ENCODE data around the gene ITPR2. TPM values are rescaled to one million over a fixed set of nuclear protein-coding genes. Genes with fewer than 3 reads are reported as not detected.

The ITPR2 gene
- polyA plus RNA-seq, 2 of the 4 experiments (the other 2 are of a cell fraction): 3.1 to 8.1 TPM

GRCh38 chr12:26539131-26539530 is 293.9 kb downstream of the ITPR2 start:
- Histone ChIP-seq H3K4me3 (no peak overlapping the region), H3K4me1 (no peaks in the 10 kb centered on the region), H3K4me2 (no peak overlapping the region), H3K9me3 (no peaks in the 10 kb centered on the region), H3K27ac (no peak overlapping the region)
- no peak for ATAC-seq
- no peak for DNase-seq (ENCODE audit: low read depth in 1 of 2, low spot score in 1 of 2)
- FAIRE-seq: no peak
- ChIA-PET CTCF (no interaction called here), POLR2A (no interaction called here)
- WGBS (ENCODE audit: missing lambda C conversion rate): 89% methylated on average over 4 of the region's 4 CpGs
- TF ChIP-seq RNF2 (IDR thresholded peaks at IDR 0.05; ENCODE audit: borderline replicate concordance, low read depth) (no peak), MYC (IDR thresholded peaks at IDR 0.05; ENCODE audit: borderline replicate concordance, low read length) (no peak), E2F6 (IDR thresholded peaks at IDR 0.05; ENCODE audit: borderline replicate concordance, low read depth) (no peak), CBX2 (IDR thresholded peaks at IDR 0.05; ENCODE audit: borderline replicate concordance, low read depth) (no peak), GATA3 (IDR thresholded peaks at IDR 0.05; ENCODE audit: borderline replicate concordance) (no peak), RARB (CRISPR knock-in tag; IDR thresholded peaks at IDR 0.05) (no peak), EP300 (IDR thresholded peaks at IDR 0.05) (no peak), NPAS2 (CRISPR knock-in tag; IDR thresholded peaks at IDR 0.05; ENCODE audit: borderline replicate concordance) (no peak), MAX (IDR thresholded peaks at IDR 0.05) (no peak), RAD21 (conservative IDR thresholded peaks at IDR 0.05 in 1 of 2, IDR thresholded peaks at IDR 0.05 in 1 of 2) (no peak), REST (IDR thresholded peaks at IDR 0.05) (no peak), HES2 (IDR thresholded peaks at IDR 0.05) (no peak), FOSB (CRISPR knock-in tag; IDR thresholded peaks at IDR 0.05) (no peak), MAZ (IDR thresholded peaks at IDR 0.05; ENCODE audit: borderline replicate concordance, low read depth, low read length) (no peak), FOSL2 (IDR thresholded peaks at IDR 0.05) (no peak), FOSL2 (CRISPR knock-in tag; IDR thresholded peaks at IDR 0.05) (no peak), FOXS1 (CRISPR knock-in tag; IDR thresholded peaks at IDR 0.05) (no peak), ZSCAN20 (CRISPR knock-in tag; IDR thresholded peaks at IDR 0.05) (no peak)

GRCh38 chr12:26537651-26538050 is 295.3 kb downstream of the ITPR2 start:
- FAIRE-seq (peak; percentile 23), ATAC-seq (no peak), DNase-seq (ENCODE audit: low read depth in 1 of 2, low spot score in 1 of 2) (no peak)
- CTCF ChIA-PET: no interaction called here
- Histone ChIP-seq H3K9me3 (no peaks in the 10 kb centered on the region), H3K4me3 (no peak overlapping the region), H3K4me2 (no peak overlapping the region), H3K4me1 (no peaks in the 10 kb centered on the region), H3K27ac (no peak overlapping the region)
- no peak for TF ChIP-seq ZFP36 (IDR thresholded peaks at IDR 0.05; ENCODE audit: borderline replicate concordance, partially characterized antibody)
- TF ChIP-seq EHF (CRISPR knock-in tag; IDR thresholded peaks at IDR 0.05): no peak
- no peak for TF ChIP-seq NFE2L2 (conservative IDR thresholded peaks at IDR 0.05; ENCODE audit: low read length)
- no peak for TF ChIP-seq BHLHE40 (IDR thresholded peaks at IDR 0.05; ENCODE audit: low read depth, low read length)
- TF ChIP-seq CEBPB (IDR thresholded peaks at IDR 0.05): no peak
- POLR2A ChIA-PET: no interaction called here
- WGBS (ENCODE audit: missing lambda C conversion rate): 88% methylated on average over 3 of the region's 3 CpGs

Data from A549 (cell line).